HG03457 (cell line): Measurements from ENCODE around the gene R3HDM2.
"Not testable (repeated sequence)": the region's sequence is repeated elsewhere in the genome, so short reads cannot be mapped to it uniquely, and the experiment has no call there.

ENCODE experiments used
- ATAC-seq: cut with Tn5 transposase; IDR thresholded peaks from one replicate; pipeline ENCODE4 v1.9.1; 2021; ENCODE audit warnings: moderate number of reproducible peaks; ENCODE audit not compliant: unreplicated experiment

Gene R3HDM2

DNA sequence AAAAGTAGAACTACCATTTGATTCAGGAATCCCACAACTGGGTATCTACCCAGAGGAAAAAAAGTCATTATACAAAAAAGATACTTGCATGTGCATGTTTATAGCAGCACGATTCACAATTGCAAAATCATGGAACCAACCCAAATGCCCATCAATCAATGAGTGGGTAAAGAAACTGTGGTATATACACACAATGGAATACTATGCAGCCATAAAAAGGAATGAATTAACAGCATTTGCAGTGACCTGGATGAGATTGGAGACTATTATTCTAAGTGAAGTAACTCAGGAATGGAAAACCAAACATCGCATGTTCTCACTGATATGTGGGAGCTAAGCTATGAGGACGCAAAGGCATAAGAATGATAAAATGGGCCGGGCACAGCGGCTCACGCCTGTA, 154.6 kb downstream of the R3HDM2 start:
- not testable (repeated sequence) for ATAC-seq

- ATAC-seq, result no peak
These were observed 157.3 kb downstream of the R3HDM2 start for GRCh38 chr12:57273516-57273915.

- ATAC-seq, result no peak
These were observed 158.3 kb downstream of the R3HDM2 start for GRCh38 chr12:57272337-57273151.

DNA sequence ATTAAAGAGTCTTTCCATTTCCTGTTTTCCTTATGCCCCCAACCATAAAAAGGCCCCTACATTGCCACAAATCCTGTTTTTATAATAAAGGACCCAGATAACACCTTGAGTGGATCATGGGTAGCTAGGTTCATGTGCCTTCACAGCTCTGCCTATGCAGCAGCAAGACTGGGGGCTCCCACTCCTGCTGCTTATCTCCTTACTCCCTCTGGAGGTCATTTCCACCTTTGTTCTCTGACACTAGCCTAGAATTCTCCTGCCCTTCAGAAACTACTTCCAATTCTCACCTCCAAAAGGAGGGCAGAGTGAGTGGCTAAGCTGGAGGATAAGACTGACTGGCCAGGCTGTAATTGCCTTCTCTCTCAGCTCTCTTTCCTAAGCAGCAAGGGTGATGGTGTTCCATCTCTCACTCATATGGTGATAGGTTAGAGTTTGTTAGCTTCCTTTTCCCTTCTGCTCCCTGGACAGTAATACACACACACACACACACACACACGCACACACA, 159.8 kb downstream of the R3HDM2 start:
- no peak for ATAC-seq

DNA sequence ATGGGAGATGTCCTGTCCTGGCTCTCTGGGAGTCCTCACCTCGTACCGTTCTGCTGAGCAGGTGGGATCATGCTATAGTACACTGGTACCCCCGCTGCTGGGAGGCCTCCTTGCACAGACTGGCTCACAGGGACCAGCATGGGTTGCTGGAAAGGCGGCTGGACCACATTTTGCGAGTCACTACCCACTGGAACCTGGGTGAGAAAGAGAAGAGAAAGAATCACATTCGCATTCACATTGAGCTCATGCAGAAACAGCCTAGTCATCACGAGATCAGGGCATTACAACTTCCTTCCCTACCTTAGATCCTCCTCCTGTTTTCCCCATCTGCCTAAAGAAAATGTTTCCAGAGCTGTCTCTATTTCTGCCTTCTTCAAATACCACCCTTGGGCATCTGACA, 162.6 kb downstream of the R3HDM2 start:
- no peak for ATAC-seq

DNA sequence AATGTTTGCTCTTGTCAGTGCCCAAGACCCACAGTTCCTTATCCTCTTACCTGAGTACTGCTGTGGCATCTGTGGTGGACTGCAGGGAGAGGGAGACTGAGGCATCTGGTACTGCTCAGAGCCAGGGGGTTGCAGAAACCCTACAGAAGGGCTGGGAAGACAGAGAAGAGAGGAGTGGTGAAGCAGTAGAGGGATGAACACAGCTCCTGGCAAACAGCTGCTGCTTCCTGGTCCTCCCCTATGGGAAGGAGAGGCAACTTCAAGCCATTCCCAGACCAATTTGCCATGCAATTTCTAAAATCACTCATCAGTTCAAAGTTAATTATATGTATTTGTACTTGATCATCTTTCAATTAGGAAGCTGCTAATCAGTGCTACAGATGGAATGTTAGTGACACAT, 164.2 kb downstream of the R3HDM2 start:
- no peak for ATAC-seq

GRCh38 chr12:57263096-57263495, 167.7 kb downstream of the R3HDM2 start:
- ATAC-seq, result no peak

DNA sequence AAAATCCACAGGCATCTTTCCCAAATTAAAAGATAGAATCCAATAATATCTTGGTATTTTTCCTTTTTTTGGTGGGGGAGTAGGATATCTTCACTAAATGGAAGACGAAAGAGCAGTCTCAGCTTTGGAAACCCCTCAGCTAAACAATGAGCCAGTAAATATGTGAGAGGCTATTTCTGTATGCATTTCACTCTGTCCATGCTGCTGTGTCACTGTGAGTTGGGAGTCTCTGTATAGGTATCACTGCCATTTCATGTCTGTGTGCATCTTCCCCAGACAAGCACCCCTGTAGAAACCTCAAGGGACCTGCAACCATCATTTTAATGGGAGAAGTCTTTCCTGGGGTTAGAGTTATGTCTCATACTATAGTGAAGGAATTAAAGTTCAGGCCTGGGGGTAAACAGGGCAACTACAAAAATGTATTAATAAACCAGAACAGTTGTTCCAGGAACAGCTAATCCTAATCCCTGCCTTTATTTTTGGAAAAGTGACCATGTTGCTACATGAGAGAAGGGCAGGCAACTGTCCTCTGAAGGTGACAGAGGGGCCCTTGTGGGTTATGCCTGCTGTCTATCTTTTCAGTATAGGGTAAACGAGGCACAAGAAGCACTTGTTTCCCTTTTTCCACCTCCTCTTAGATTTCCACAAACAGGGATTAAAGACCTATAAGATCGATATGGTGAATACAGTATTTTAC, 168.6 kb downstream of the R3HDM2 start:
- no peak for ATAC-seq

DNA sequence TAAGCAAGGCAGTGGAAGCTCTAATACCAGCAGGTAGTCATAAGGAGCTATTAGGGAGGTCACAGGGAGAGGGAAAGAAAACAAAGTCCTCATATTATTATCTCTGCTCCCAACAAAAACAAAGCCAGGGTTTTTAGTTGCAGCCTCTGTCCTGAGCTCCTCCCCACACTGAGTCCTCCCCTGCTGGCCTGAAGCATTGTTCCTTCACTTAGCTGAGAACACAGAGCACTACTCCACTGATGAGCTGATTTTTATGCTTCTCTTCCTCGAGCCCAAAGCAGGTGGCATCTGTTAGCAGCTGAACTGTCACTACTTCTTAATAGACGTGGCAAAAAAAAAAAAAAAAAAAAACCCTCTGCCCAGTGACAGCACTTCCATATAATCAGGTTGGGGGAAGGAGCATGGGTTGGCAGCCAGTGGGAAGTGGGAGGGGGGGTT, 169.4 kb downstream of the R3HDM2 start:
- ATAC-seq, result no peak

- ATAC-seq, result no peak
These were observed 170.5 kb downstream of the R3HDM2 start for GRCh38 chr12:57260366-57260765.

DNA sequence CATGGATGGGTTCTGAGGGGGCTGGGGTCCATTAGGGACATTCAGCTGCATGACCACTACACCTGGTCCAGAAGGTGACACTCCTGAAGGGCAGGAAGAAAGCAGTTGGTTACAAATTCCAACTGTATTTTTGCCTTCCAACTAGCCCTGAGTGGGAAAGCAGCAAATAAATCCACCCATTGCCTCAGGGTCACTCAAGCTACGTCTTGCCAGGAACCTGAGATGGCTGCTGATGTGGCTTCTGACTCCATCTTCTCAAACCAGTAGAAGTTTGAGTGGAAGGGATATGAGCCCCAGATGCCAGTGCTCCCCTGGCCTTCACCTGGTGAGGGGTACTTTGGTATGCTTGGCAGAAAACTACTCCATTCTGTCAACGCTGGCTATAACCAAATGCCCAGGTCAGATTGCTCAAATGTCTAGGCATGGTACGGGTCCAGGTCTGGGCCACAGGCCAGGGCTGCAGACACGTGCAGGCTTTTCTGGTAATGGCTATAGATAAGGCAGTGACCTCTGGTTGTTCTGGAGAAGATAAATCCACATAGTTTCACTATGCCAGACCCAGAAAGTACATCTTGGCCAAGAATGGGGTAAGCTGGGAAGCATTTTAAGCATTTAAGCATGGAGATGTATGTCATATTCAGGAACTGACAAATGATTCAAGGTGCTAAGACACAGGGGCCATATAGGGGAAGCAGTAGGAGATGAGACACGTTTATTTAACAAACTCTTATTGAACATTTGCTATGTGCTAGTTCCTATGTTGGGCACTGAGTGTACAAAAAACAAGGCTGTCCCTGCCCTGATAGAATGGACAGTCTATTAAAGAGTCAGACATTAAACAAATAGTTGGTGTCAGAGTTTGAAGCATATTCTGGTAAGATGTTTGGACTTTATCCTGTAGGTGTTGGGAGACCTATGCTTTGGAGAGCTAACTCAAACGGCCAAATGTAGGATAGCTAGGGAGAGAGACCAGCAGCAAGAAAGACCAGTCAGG, 171.6 kb downstream of the R3HDM2 start:
- ATAC-seq, result no peak

GRCh38 chr12:57255916-57256315, 174.9 kb downstream of the R3HDM2 start:
- ATAC-seq, result no peak

DNA sequence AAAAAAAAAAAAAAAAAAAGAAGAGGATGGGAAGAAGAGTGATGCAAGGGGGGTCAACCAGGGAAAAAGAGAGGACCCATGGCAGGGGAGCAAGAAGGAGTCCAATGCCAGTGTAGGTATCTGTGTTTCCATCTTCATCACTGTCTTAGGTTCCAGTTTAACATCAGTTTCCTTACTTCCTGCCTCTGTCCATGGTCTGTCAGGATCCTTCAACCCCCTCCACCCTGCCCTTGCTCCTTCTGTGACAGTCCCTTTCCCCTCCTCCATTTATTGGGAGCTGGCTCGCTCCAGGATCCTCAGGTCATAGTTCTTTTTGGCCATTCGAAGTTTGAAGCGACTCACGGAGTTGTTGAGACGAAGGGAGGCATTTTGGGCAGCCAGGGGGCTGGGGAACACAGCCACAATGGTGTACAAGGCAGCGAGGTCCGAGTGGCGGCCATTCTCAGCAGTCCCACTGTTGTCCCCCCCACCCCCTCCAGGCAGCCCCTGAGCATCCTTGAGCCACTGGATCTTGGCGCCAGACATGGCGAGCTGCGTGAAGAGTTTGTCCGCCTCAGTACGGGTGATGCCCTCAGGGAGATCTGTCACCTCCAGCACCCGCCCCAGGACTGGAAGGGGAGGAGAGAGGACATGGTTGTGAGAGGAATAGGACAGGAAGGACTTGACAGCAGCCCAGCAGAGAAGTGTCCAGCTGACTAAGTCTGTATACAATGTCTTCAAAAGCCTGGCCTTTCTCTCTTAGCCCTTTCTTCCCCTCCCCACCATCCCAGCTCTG, 176.2 kb downstream of the R3HDM2 start:
- no peak for ATAC-seq

DNA sequence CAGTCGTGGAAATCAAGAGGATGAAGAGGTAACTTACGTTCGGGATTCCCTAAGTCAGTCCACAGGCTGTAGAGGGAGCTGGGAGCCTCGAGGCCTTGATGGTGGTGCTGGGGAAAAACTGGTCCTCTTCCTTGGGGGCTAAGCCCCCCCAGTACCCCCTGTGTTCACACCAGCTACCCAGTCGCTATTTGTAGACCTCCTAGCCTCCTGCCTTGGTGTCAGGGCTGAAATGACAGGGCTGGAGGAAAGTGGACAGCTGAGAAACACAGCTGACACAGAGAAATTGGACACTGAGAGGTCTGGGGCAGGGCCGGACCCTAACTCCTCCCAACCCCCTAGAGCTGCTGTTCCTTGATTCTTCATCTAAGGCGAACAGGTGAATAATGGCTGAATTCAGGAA, 179.9 kb downstream of the R3HDM2 start, which contains the start of gene STAC3:
Gene STAC3, minus strand, starts transcription at position 232 of the 400 bp plus-strand sequence. CDS start 1,551 bp downstream, outside the sequence.
- ATAC-seq, result no peak

DNA sequence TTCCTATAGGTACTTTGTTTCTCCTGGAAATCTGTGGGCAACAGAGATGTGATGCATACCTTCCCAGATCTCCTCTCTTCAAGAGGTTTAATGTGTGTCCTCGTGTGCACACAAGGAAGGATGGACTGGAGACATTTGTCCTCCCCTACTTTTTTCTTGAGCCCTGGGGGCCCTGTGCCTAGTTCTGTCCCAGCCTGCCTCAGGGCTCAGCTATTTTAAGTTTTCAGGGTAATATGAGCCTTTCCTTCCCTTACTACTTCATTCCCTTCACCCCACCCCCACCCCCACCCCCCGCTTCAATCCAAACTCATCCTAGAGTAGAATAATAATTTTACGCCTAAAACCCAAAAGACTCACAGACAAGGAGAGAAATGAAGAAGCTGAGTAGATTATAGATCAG, 180.3 kb downstream of the R3HDM2 start:
- no peak for ATAC-seq

DNA sequence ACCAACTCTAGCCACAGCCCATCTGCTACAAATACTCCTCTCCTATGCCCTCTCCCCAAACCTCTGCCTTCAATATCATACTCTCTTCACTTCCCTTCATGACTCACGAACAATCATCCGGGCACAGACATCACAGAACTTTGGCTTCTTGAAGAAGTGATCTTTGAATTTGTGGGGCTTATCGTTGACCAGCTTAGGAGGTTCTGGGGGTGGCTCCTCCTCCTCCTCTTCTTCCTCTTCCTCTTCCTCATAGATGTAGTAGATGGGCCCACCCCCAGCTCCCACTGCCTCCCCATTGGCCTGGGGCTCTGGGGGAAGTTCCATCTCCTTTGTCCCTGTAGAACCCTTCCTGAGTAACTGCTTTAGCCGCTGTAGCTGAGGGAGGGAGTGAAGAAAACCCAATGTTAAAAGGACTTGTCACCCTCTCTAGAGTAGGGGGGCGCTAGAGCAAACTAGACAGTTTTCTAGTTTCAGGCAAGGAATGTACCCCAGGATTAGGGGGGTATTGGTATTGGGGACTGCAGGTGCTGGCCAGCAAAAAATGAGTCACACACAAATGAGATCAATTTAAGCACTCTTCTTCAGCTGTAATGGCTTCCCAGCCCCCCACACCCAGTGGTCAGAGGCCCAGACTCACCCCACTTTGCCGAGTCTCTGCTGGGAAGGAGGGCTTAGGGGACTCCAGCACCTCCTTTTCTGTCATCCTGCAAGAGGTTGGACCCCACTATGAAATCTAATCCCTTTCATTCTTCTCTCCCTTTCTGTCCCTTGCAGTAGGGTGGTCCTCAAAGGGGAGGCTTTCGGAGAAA, 181.7 kb downstream of the R3HDM2 start:
- ATAC-seq, result no peak

GRCh38 chr12:57247041-57247440, 183.8 kb downstream of the R3HDM2 start:
- no peak for ATAC-seq

- ATAC-seq, result no peak
These were observed 186.5 kb downstream of the R3HDM2 start for GRCh38 chr12:57244312-57244696.
